ENCODE measurements around the gene ARRDC5.

GRCh38 chr19:4861147-4861546 lies 41.5 kb downstream of the ARRDC5 start:
- no peak for TF ChIP-seq YY1 (IDR thresholded peaks at IDR 0.05; ENCODE audit: insufficient read depth, insufficient read length)
- TF ChIP-seq SUZ12 (IDR thresholded peaks at IDR 0.05; ENCODE audit: extremely low read depth, insufficient read depth, insufficient read length) = no peak
- no peak for TF ChIP-seq ZNF274 (IDR thresholded peaks at IDR 0.05; ENCODE audit: low read depth, low read length)
